Thoracic aorta (tissue), 2 donors: Measurements from ENCODE around the gene NEDD1. TPM values are rescaled to one million over a fixed set of nuclear protein-coding genes. Genes with fewer than 3 reads are reported as not detected.

Source experiments
- ATAC-seq: fragments of 150-250 bp; one replicate; pipeline ENCODE4 v1.8.0; 2017; ENCODE audit warnings: low read depth; ENCODE audit not compliant: insufficient number of reproducible peaks, low FRiP score
- DNase-seq: peaks from one replicate; pipeline ENCODE4 v3.0.0-alpha.2; 2020; ENCODE audit warnings: low spot score
- H3K27ac ChIP-seq, 2 donors: fragments of 200-600 bp; sonication (generic); 1 replicate in 1 of 2; 2 replicates in 1 of 2; pipeline ENCODE4 v1.5.1; 2016; ENCODE audit warnings: mild to moderate bottlenecking in 2 of 2, moderate library complexity in 2 of 2
- H3K27me3 ChIP-seq: fragments of 200-600 bp; sonication (generic); replicated peaks from 2 replicates; pipeline ENCODE4 v1.6.0; 2016; ENCODE audit warnings: mild to moderate bottlenecking; ENCODE audit not compliant: insufficient read depth
- H3K36me3 ChIP-seq: fragments of 200-600 bp; sonication (generic); one replicate; pipeline ENCODE4 v1.5.1; 2016
- H3K4me1 ChIP-seq, 2 donors: fragments of 200-600 bp; sonication (generic); 1 replicate in 1 of 2; 2 replicates in 1 of 2; pipeline versions ENCODE4 v1.5.1 to v1.6.0; 2016; ENCODE audit warnings: low read depth in 2 of 2, mild to moderate bottlenecking in 1 of 2; ENCODE audit not compliant: control insufficient read depth in 1 of 2
- H3K4me3 ChIP-seq: fragments of 200-600 bp; sonication (generic); 2 replicates; pipeline ENCODE4 v1.5.1; 2016; ENCODE audit warnings: mild to moderate bottlenecking
- H3K9me3 ChIP-seq: fragments of 200-600 bp; sonication (generic); 2 replicates; pipeline ENCODE4 v1.5.1; 2016
- CTCF ChIP-seq: fragments of 200-600 bp; sonication (generic); IDR thresholded peaks from one replicate; pipeline ENCODE4 v1.5.1; 2019; ENCODE audit warnings: antibody characterized with exemption
- total RNA-seq, 2 donors: library from RNA; depleted of rRNA; stranded (reverse); fragments of >200 nt; gene quantifications; one replicate each; pipeline versions ENCODE4 v1.1.0 to v1.2.3, GENCODE V29; 2016

Gene NEDD1
- total RNA-seq, 2 donors from 2014 or later: 11.5 to 35.6 TPM

GRCh38 chr12:96908423-96908675 is 1.3 kb downstream of the NEDD1 start:
- peaks cover 6 to 20% of the 10 kb centered on the region in 2 donors for H3K4me1 ChIP-seq
- TF ChIP-seq CTCF: no peak
- H3K27ac ChIP-seq: no peak overlapping the region

GRCh38 chr12:96912261-96912660 is 5.2 kb downstream of the NEDD1 start:
- Histone ChIP-seq H3K36me3 (no peaks in the 10 kb centered on the region), H3K27ac (no peak overlapping the region), H3K4me1 (peaks cover 3 to 15% of the 10 kb centered on the region in 2 donors), H3K4me3 (no peak overlapping the region), H3K9me3 (no peaks in the 10 kb centered on the region), H3K27me3 (no peaks in the 10 kb centered on the region)
- no peak for ATAC-seq
- TF ChIP-seq CTCF: no peak
- DNase-seq: no peak

More at GRCh38 chr12:96908423-96908675, 1.3 kb downstream of the NEDD1 start:
- ATAC-seq: no peak
- Histone ChIP-seq H3K36me3 (no peaks in the 10 kb centered on the region), H3K27me3 (no peaks in the 10 kb centered on the region), H3K4me3 (peak overlapping the region; percentile 97), H3K9me3 (no peaks in the 10 kb centered on the region)
- no peak for DNase-seq

DNA sequence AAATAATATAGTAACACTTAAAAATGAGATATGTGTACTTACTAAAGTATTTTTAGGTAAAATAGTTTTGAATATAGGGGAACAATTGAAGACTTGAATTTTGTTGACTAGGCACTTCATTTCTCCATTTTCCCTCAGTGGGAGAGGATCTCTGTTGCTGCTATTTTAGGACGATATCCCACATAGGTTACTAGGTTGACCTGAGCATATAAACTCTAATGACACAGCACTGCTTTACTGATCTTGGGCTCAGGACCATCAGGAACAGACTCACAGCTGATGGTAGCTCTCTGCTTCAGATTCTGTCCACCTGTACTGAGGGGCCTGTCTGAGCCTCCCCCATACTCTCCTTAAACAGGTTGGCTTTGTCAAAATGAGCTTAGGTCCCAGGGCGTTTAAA is 5.9 kb downstream of the NEDD1 start:
- ATAC-seq: no peak
- Histone ChIP-seq H3K9me3 (no peaks in the 10 kb centered on the region), H3K36me3 (no peaks in the 10 kb centered on the region)

GRCh38 chr12:96919510-96920210 is 12.6 kb downstream of the NEDD1 start:
- H3K4me3 ChIP-seq: no peak overlapping the region
- no peaks in the 10 kb centered on the region for H3K27me3 ChIP-seq
- DNase-seq: no peak
- no peaks in the 10 kb centered on the region for H3K9me3 ChIP-seq
- TF ChIP-seq CTCF: no peak
- no peak overlapping the region for H3K27ac ChIP-seq
- peaks cover 6% of the 10 kb centered on the region for H3K36me3 ChIP-seq
- H3K4me1 ChIP-seq: no peaks in the 10 kb centered on the region
- no peak for ATAC-seq

More for the DNA sequence above, 5.9 kb downstream of the NEDD1 start:
- no peak overlapping the region for H3K4me3 ChIP-seq
- no peak for TF ChIP-seq CTCF
- DNase-seq: no peak
- H3K4me1 ChIP-seq: peaks cover 3 to 12% of the 10 kb centered on the region in 2 donors
- no peak overlapping the region for H3K27ac ChIP-seq
- no peaks in the 10 kb centered on the region for H3K27me3 ChIP-seq

- H3K4me3 ChIP-seq: no peak overlapping the region
- H3K27ac ChIP-seq: no peak overlapping the region
- H3K9me3 ChIP-seq: no peaks in the 10 kb centered on the region
- no peak for TF ChIP-seq CTCF
- peaks cover 8% of the 10 kb centered on the region for H3K36me3 ChIP-seq
- H3K4me1 ChIP-seq: no peaks in the 10 kb centered on the region
- ATAC-seq: no peak
- H3K27me3 ChIP-seq: no peaks in the 10 kb centered on the region
- DNase-seq: no peak
Measured at GRCh38 chr12:96948782-96949181, 41.7 kb downstream of the NEDD1 start.
